ENCODE results near the gene FBRS. TPM values are rescaled to one million over a fixed set of nuclear protein-coding genes. Genes with fewer than 3 reads are reported as not detected.
"Not testable (repeated sequence)": the region's sequence is repeated elsewhere in the genome, so short reads cannot be mapped to it uniquely, and the experiment has no call there.

Gene FBRS
- total and polyA plus RNA-seq, 8 donors, result 52.1 to 80.8 (median 62.7) TPM

DNA sequence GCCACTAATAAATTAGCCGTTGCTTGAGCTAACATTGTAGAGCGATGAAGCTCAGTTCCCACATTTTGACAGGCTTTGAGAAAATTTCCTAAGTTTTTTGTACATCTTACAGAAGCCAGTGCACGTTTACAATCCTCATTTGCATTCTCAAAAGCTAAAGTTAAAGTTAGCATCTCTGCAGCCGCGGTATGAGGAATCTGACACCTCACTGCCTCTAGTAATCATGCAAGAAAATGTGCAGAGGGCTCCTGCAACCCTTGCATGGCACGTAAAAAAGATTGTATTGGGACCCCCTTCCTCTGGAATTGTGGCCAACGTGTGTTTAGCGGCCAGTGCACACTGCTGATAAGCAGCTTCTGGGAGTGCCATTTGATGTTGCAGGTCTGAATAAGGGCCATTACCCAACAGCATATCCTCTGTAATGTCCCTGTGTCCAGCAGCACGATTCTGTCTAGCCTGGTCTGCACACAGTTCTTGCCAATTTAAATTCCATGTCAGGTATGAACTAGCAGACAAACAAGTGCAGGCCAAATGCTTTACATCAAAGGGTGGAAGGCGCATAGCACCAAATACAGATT is 35.7 kb upstream of the FBRS start:
- Histone ChIP-seq H3K4me1 (no peaks in the 10 kb centered on the region), H3K4me3 (no peak overlapping the region), H3K9me3 (no peaks in the 10 kb centered on the region), H3K27me3 (no peaks in the 10 kb centered on the region), H3K27ac (no peak overlapping the region), H3K36me3 (no peaks in the 10 kb centered on the region)
- TF ChIP-seq, protein P1, sequence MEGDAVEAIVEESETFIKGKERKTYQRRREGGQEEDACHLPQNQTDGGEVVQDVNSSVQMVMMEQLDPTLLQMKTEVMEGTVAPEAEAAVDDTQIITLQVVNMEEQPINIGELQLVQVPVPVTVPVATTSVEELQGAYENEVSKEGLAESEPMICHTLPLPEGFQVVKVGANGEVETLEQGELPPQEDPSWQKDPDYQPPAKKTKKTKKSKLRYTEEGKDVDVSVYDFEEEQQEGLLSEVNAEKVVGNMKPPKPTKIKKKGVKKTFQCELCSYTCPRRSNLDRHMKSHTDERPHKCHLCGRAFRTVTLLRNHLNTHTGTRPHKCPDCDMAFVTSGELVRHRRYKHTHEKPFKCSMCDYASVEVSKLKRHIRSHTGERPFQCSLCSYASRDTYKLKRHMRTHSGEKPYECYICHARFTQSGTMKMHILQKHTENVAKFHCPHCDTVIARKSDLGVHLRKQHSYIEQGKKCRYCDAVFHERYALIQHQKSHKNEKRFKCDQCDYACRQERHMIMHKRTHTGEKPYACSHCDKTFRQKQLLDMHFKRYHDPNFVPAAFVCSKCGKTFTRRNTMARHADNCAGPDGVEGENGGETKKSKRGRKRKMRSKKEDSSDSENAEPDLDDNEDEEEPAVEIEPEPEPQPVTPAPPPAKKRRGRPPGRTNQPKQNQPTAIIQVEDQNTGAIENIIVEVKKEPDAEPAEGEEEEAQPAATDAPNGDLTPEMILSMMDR (IDR thresholded peaks at IDR 0.05), result no peak
- no peak for DNase-seq
- no peak for ATAC-seq
- intact Hi-C loops (cut with DNase I), result no loop called here

DNA sequence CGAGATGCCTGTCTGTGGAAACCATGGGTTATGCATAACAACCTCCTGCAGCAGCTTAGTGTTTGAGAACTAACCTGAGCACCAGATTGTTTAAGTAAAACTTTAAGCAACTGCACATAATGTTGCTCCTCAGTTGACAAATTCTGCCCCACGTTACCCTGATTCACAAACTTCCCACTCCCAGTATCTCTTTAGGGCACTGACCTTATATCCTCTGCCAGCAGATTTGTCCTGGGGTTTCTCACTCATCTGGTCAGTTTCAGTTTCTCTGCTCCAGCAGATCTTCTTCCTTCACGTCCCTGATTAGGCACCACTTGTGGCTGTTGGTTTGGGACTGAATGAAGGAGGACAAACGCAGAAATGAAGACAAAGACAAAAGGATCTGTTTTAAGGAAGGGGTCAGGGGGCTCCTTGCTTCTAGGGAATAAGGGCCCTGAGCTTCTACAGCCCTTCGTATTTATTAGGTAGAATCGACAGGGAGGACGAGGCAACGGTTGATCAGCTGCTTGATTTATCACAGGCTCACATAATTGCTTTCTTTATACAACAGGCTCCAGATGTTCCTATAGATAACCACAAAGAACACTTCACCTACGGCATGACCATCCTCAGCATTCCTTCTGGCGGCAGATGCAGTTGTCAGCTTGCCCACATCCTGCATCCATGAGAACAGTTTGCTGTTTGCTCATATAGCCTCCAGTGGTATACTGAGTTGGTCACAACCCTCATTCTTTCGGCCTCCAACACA is 34.5 kb upstream of the FBRS start:
- H3K27ac ChIP-seq, result no peak overlapping the region
- H3K9me3 ChIP-seq, result no peaks in the 10 kb centered on the region
- TF ChIP-seq, protein P1 (IDR thresholded peaks at IDR 0.05), result no peak
- intact Hi-C loops (cut with DNase I), result no loop called here
- H3K4me1 ChIP-seq, result peaks cover 0 to 3% of the 10 kb centered on the region in 2 donors
- DNase-seq, result no peak
- H3K27me3 ChIP-seq, result no peaks in the 10 kb centered on the region
- H3K4me3 ChIP-seq, result no peak overlapping the region
- no peaks in the 10 kb centered on the region for H3K36me3 ChIP-seq
- no peak for ATAC-seq

DNA sequence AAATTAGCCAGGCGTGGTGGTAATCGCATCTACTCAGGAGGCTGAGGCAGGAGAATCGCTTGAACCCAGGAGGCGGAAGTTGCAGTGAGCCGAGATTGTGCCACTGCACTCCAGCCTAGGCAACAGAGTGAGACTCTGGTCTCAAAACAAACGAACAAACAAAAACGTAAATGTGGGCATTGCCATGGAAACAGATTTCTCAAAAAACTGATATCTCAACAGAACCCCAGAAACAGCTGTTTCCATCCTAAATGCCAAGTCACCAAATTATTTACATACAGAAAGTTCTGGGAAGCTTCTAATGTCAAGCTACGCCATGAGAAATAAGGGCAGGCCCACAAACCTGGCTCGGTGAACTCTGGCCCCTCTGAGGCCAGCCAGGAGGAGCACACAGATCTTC is 32.0 kb upstream of the FBRS start:
- ATAC-seq, result no peak
- no peak overlapping the region for H3K4me3 ChIP-seq
- H3K36me3 ChIP-seq, result no peaks in the 10 kb centered on the region
- H3K27ac ChIP-seq, result no peak overlapping the region
- TF ChIP-seq, protein P1 (IDR thresholded peaks at IDR 0.05), result no peak
- no peak for DNase-seq
- H3K4me1 ChIP-seq, result peaks cover 0 to 3% of the 10 kb centered on the region in 2 donors
- intact Hi-C loops (cut with DNase I), result no loop called here
- H3K27me3 ChIP-seq, result no peaks in the 10 kb centered on the region
- H3K9me3 ChIP-seq, result no peaks in the 10 kb centered on the region

DNA sequence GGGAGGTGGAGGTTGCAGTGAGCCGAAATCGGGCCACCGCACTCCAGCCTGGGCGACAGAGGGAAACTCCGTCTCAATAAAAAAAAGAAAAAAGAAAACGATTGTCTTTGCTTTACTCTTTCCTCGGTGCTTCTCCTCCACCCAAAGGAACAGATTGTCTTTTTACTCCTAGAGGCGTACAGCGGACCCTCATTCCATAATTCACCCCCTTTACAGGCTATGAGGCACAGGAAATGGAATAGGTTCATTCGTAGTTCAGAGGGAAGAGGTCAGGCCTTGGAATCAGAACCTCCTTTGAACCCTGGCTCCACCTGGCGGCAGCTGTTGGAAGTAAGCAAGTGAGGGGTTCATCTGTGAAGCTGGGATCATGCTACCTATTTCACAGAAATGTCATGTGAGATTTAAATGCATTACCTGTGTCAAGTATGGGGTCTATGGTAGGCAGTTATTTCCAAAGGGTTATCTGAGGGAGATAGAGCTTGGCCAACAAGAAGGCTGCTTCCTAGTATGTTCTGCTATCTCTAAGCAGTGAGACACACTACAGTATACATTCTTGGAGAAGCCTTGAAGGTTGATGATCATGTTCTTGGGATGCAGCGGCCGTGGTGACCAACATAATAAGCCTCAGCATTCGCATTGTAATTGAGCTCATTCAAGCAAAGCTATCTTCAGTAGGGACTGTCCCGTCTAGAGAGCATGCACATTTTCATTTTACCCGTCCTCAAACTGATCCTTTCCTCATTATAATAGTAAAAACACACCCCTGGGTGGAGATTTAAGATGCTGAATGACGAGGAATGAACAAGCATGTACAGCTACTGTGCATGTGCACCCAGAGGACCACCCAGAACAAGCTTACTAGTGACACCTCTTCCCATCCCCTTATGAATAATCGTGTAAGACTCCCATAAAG is 29.3 kb upstream of the FBRS start:
- intact Hi-C loops (cut with DNase I), result no loop called here
- H3K4me1 ChIP-seq, result peaks cover 0 to 9% of the 10 kb centered on the region in 2 donors
- no peaks in the 10 kb centered on the region for H3K27me3 ChIP-seq
- H3K9me3 ChIP-seq, result no peaks in the 10 kb centered on the region
- DNase-seq (peak; percentile 70 to 94 (median 84)), ATAC-seq (peak; percentile 98)
- no peak overlapping the region for H3K27ac ChIP-seq
- H3K4me3 ChIP-seq, result peak overlapping the region in 1 of 2 donors; percentile 2
- TF ChIP-seq, protein P1 (IDR thresholded peaks at IDR 0.05), result peak; percentile 80 to 93
- no peaks in the 10 kb centered on the region for H3K36me3 ChIP-seq

DNA sequence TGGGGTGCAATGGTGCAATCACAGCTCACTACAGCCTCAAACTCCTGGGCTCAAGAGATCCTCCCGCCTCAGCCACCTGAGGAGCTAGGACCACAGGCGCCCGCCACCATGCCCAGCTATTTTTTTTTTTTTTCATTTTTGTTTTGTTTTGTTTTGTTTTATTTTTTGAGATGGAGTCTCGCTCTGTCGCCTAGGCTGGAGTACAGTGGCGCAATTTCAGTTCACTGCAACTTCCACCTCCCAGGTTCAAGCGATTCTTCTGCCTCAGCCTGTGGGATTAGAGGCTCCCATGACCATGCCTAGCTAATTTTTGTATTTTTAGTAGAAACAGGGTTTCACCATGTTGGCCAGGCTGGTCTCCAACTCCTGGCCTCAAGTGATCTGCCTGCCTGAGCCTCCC is 25.8 kb upstream of the FBRS start:
- H3K4me3 ChIP-seq; H3K27ac ChIP-seq; H3K36me3 ChIP-seq; ATAC-seq; H3K9me3 ChIP-seq; H3K27me3 ChIP-seq; DNase-seq; intact Hi-C loops (cut with DNase I): not testable (repeated sequence)
- H3K4me1 ChIP-seq, result peaks cover 0 to 17% of the 10 kb centered on the region in 2 donors

Measured in left lung (tissue), 10 donors.